Measurements from ENCODE around the gene SHLD3. TPM values are rescaled to one million over a fixed set of nuclear protein-coding genes. Genes with fewer than 3 reads are reported as not detected.
"Not testable (repeated sequence)": the region's sequence is repeated elsewhere in the genome, so short reads cannot be mapped to it uniquely, and the experiment has no call there.

The SHLD3 gene
- total RNA-seq, 2 donors from 2014 or later, result 1.5 to 2.4 TPM

DNA sequence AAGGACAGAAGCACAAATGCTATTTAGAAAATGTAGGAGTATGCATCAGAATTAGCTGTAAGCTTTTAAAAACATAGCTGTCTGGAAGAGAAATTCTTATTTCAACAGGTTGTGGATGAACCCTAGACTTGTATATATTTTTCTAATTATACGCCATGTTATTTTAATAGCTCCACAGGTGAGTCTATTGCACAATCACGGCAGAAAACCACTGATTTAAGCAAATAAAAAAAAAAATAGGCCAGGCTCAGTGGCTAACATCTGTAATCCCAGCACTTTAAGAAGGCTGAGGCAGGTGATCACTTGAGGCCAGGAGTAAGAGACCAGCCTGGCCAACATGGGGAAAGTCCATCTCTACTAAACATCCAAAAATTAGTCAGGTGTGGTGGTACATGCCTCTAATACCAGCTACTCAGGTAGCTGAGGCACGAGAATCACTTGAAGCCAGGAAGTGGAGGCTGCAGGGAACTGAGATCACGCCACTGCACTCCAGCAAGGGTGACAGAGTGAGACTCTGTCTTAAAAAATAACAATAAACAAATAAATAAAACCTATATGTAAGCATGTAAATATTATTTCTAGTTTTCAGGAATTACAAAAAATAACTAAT lies 12.4 kb upstream of the SHLD3 start:
- no peaks in the 10 kb centered on the region for H3K27me3 ChIP-seq
- H3K36me3 ChIP-seq, result peaks cover 58% of the 10 kb centered on the region
- no peak for DNase-seq (ENCODE audit: low spot score)
- H3K4me3 ChIP-seq, result no peak overlapping the region
- H3K27ac ChIP-seq, result no peak overlapping the region
- no peaks in the 10 kb centered on the region for H3K9me3 ChIP-seq
- no peaks in the 10 kb centered on the region for H3K4me1 ChIP-seq
- TF ChIP-seq, protein P1, sequence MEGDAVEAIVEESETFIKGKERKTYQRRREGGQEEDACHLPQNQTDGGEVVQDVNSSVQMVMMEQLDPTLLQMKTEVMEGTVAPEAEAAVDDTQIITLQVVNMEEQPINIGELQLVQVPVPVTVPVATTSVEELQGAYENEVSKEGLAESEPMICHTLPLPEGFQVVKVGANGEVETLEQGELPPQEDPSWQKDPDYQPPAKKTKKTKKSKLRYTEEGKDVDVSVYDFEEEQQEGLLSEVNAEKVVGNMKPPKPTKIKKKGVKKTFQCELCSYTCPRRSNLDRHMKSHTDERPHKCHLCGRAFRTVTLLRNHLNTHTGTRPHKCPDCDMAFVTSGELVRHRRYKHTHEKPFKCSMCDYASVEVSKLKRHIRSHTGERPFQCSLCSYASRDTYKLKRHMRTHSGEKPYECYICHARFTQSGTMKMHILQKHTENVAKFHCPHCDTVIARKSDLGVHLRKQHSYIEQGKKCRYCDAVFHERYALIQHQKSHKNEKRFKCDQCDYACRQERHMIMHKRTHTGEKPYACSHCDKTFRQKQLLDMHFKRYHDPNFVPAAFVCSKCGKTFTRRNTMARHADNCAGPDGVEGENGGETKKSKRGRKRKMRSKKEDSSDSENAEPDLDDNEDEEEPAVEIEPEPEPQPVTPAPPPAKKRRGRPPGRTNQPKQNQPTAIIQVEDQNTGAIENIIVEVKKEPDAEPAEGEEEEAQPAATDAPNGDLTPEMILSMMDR (IDR thresholded peaks at IDR 0.05), result no peak

DNA sequence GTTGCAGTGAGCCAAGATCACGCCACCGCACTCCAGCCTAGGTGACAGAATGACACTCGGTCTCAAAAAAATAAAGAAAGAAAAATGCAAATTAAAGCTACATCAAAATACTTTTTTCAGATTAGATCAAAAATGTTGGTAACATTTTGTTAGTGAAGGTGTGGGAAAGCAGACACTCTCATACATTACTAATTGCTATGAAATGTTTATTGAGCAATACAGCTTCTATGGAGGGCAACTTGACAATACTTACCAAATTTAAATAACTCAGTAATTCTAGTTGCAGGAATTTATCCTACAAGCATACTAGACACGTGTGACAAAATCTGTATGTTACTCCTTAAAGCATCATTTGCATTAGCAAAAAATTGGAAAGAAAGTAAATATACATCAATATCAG lies 4.8 kb upstream of the SHLD3 start:
- TF ChIP-seq, protein P1 (IDR thresholded peaks at IDR 0.05), result no peak
- H3K4me3 ChIP-seq, result no peak overlapping the region
- peaks cover 20% of the 10 kb centered on the region for H3K36me3 ChIP-seq
- no peak for DNase-seq (ENCODE audit: low spot score)
- no peak overlapping the region for H3K27ac ChIP-seq
- H3K9me3 ChIP-seq, result no peaks in the 10 kb centered on the region
- peaks cover 0 to 22% of the 10 kb centered on the region in 2 donors for H3K4me1 ChIP-seq
- no peaks in the 10 kb centered on the region for H3K27me3 ChIP-seq

DNA sequence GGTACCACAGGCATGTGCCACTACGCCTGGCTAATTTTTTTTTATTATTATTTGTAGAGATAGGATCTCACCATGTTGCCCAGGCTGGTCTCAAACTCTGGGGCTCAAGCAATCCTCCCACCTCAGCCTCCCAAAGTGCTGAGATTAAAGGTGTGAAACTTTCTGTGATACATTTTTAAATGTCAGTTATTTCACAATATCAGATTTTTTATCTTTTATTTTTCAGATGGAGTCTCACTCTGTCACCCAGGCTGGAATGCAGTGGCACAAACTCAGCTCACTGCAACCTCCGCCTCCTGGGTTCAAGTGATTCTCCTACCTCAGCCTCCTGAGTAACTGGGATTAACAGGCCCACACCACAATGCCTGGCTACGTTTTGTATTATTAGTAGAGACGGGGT lies 2.9 kb upstream of the SHLD3 start:
- H3K4me3 ChIP-seq, result not testable (repeated sequence)

DNA sequence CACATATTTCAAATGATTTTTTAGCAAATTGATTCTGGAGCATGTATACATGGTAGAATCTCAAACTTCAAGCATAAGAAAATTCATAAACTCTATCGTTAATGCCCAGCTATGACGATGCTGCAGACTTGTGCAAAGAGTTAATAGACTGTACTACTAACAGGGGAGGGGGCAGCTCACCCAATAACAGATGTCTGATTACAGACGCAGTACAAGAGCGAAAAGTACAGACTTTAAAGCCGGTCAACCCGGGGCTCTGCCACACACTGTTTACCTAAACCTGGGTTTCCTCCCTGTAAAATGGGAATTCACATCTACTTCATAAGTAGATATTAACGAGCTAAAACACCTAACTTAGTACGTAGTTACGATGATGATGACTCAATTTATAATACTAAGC lies 1.3 kb upstream of the SHLD3 start:
- Histone ChIP-seq H3K36me3 (no peaks in the 10 kb centered on the region), H3K9me3 (no peaks in the 10 kb centered on the region), H3K4me1 (peaks cover 0 to 34% of the 10 kb centered on the region in 2 donors), H3K27ac (peak overlapping the region; percentile 73 to 82), H3K27me3 (no peaks in the 10 kb centered on the region), H3K4me3 (peak overlapping the region; percentile 72 to 98)
- DNase-seq (ENCODE audit: low spot score), result no peak
- TF ChIP-seq, protein P1 (IDR thresholded peaks at IDR 0.05), result no peak

More for the DNA sequence above, 2.9 kb upstream of the SHLD3 start:
- not testable (repeated sequence) for DNase-seq (ENCODE audit: low spot score); H3K9me3 ChIP-seq; H3K27me3 ChIP-seq; H3K27ac ChIP-seq; H3K36me3 ChIP-seq
- H3K4me1 ChIP-seq, result peaks cover 0 to 34% of the 10 kb centered on the region in 2 donors

DNA sequence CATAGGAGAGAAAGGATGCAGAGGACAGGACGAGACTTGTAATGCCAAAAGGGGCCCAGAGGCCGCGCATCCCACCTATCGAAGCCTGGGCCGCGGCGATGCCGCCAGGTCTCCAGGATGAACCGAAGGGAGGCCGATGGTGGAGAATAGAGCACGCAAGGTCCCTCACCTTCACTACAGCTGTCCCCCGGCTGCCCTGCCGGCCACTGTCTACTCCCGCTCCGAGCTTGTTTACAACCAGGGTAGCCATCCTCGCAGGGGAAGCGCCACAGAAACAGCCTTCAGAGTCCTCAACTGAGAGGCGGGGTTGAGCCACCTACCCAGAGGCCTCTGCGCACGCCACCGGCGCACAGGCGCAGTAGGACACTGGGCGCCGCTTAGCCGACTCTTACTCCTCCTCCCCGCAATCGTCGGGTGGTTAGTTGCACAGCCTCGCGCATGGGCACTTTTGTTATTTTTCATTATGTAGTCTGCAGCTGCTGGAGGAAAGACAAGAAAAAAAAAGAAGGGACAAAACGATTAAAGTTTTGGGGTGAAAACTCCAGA lies 729 bp upstream of the SHLD3 start, which contains the start of gene TRIM23:
TSS of gene TRIM23 (minus strand) at position 309 of the 546 bp plus-strand sequence. CDS start at position 250, 59 bp downstream.
- H3K36me3 ChIP-seq, result no peaks in the 10 kb centered on the region
- DNase-seq (ENCODE audit: low spot score), result peak; percentile 90
- H3K9me3 ChIP-seq, result no peaks in the 10 kb centered on the region
- TF ChIP-seq, protein P1 (IDR thresholded peaks at IDR 0.05), result peak in 1 of 2 donors; percentile 14
- H3K4me1 ChIP-seq, result peaks cover 0 to 34% of the 10 kb centered on the region in 2 donors
- peak within 1 kb of the TSS; percentile 72 to 98 for H3K4me3 ChIP-seq
- H3K27me3 ChIP-seq, result no peaks in the 10 kb centered on the region
- peak within 1 kb of the TSS; percentile 73 to 82 for H3K27ac ChIP-seq

DNA sequence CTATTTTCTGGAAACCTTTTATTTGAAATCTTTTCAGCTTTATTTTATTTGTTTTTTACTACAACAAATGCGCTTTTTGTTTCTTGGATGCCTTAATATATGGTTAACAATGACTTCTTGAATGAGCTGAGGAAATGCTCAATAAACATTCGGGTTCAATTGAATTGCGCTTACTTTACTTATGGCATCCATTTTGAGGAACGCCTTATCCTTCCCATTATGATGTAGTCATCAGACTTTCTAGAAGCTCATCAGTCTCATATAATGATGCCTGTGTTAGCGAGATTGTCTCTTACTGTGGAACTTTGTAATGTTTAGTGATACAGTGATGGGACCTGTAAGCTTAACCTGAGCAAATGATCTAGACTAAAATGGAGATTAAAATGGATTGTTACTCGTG lies 916 bp downstream of the SHLD3 start:
- Histone ChIP-seq H3K27me3 (no peaks in the 10 kb centered on the region), H3K4me1 (peaks cover 0 to 34% of the 10 kb centered on the region in 2 donors), H3K27ac (no peak overlapping the region), H3K9me3 (no peaks in the 10 kb centered on the region), H3K4me3 (peak overlapping the region; percentile 72 to 98), H3K36me3 (peaks cover 8% of the 10 kb centered on the region)
- TF ChIP-seq, protein P1 (IDR thresholded peaks at IDR 0.05), result no peak
- DNase-seq (ENCODE audit: low spot score), result no peak
